Omental fat pad (tissue), 4 donors: ENCODE results near the gene FGF22. TPM values are rescaled to one million over a fixed set of nuclear protein-coding genes. Genes with fewer than 3 reads are reported as not detected.
"Not testable (repeated sequence)": the region's sequence is repeated elsewhere in the genome, so short reads cannot be mapped to it uniquely, and the experiment has no call there.

Source experiments
- ATAC-seq: fragments of 150-250 bp; one replicate; pipeline ENCODE4 v1.9.1; 2016; ENCODE audit warnings: mild to moderate bottlenecking, moderate library complexity; ENCODE audit not compliant: low FRiP score
- DNase-seq: peaks from one replicate; pipeline ENCODE4 v3.0.0-alpha.2; 2019; ENCODE audit warnings: low spot score
- total RNA-seq, 4 donors: library from RNA; depleted of rRNA; stranded (reverse); fragments of >200 nt; gene quantifications; one replicate each; pipeline ENCODE4 v1.1.0, GENCODE V29; 2016
- TF ChIP-seq, protein P1 (sequence below), 3 donors: fragments of 450-650 bp; IDR thresholded peaks; one replicate each; pipeline ENCODE4 v1.5.1; 2016 to 2017; ENCODE audit warnings: antibody characterized with exemption in 3 of 3, mild to moderate bottlenecking in 3 of 3, moderate library complexity in 2 of 3

Gene FGF22
- total RNA-seq, 4 donors from 2014 or later: 0.38 TPM; not detected in 3

DNA sequence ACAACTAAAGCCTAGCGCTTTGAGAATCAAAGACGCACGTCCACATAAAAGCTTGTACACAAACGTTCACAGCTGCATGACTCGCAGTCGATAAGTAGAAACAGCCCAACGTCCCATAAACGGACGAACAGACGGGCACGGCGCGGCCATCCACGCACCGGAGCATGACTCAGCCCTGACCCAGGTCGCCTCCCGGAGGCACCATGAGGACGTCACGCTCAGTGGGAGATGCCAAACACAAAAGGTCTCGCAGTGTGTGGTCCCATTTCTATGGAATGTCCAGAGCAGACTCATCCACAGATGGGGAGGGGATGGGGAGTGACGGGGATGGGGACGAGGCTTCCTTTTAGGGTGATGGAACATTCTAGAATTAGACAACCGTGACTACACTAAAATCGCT is 15.7 kb upstream of the FGF22 start:
- ATAC-seq: no peak
- DNase-seq: no peak
- TF ChIP-seq, protein P1, sequence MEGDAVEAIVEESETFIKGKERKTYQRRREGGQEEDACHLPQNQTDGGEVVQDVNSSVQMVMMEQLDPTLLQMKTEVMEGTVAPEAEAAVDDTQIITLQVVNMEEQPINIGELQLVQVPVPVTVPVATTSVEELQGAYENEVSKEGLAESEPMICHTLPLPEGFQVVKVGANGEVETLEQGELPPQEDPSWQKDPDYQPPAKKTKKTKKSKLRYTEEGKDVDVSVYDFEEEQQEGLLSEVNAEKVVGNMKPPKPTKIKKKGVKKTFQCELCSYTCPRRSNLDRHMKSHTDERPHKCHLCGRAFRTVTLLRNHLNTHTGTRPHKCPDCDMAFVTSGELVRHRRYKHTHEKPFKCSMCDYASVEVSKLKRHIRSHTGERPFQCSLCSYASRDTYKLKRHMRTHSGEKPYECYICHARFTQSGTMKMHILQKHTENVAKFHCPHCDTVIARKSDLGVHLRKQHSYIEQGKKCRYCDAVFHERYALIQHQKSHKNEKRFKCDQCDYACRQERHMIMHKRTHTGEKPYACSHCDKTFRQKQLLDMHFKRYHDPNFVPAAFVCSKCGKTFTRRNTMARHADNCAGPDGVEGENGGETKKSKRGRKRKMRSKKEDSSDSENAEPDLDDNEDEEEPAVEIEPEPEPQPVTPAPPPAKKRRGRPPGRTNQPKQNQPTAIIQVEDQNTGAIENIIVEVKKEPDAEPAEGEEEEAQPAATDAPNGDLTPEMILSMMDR (IDR thresholded peaks at IDR 0.05): no peak

DNA sequence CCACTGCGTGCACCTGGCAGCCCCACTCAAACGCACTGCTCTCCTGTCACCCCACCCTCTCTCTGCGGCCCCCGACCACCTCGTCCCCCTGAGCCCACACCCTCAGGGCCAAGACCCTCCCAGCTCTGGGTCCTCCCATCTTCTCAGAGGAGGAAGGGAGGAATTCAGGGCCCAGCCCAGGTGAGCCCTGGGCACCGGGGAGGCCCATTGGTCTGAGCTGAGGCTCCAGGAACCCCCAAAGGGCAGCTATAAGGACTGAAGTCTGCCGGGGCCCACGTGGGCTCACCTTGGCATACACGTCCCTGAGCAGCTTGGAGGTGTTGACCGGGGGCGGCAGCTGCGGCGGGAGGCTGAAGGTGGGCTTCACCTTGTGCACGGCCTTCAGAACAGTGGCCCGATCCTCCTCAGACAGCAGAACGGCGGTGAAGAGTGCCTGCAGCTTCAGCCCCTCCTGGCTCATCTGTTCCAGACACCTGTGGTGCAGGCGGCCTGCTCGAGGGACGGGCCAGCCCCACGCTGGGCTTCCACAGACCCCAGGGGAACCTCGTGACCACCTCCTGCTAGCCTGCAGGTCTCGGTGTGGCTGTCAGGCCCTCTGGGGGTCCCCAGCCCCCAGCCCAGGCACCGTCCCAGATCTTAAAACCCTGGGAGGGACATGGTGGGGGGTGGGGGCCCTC is 15.1 kb upstream of the FGF22 start:
- DNase-seq: no peak
- ATAC-seq: no peak
- TF ChIP-seq, protein P1 (IDR thresholded peaks at IDR 0.05): no peak

DNA sequence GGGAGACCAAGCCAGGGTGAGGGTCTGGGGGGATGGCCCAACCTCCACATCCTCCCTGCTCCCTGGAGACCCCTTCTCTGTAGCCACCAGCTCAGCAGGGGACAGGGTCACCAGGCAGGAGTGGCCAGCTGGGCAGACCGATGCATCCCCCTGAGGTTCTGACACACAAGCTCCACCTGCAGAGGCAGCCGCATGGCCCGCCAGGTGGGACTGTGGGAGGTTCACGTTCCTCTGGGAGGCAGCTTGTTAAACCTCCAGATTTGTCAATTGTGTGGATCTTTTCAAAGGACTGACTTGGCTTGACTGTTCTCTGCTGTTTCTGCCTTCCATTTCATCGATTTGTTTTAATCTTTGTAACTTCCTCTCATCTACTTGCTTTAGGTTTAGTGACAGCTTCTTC is 14.4 kb upstream of the FGF22 start:
- DNase-seq (no peak), ATAC-seq (no peak)
- TF ChIP-seq, protein P1 (IDR thresholded peaks at IDR 0.05): no peak

DNA sequence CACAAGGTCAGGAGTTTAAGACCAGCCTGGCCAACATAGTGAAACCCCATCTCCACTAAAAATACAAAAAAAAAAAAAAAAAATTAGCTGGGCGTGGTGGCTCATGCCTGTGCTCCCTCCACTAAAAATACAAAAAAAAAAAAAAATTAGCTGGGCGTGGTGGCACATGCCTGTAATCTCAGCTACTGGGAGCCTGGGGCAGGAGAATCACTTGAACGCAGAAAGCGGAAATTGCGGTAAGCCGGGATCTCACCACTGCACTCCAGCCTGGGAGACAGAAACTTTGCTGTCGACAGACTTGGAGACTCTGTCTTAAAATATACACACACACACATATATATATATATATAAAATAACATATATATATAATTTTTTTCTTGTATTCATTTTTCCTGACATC is 13.1 kb upstream of the FGF22 start:
- not testable (repeated sequence) for ATAC-seq, DNase-seq

DNA sequence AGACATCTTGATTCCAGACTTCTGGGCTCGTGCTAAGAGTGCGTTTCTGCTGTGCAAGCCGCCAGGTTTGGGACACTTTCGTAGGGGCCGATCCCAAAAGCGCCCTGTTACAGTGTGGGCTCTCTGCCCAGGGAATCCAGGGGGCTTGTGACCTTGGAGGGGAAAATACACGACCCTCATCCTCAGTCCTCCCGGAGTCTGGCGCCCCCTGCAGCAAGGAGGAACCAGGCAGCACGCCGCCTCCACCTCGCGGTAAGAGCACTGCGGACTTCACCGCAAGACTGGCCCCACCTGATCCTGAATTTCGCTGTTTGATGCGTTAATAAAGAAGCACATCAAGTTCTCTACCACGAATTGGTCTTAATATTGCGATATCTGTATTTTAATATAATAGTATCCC is 11.5 kb upstream of the FGF22 start:
- DNase-seq (no peak), ATAC-seq (no peak)
- TF ChIP-seq, protein P1 (IDR thresholded peaks at IDR 0.05): no peak

DNA sequence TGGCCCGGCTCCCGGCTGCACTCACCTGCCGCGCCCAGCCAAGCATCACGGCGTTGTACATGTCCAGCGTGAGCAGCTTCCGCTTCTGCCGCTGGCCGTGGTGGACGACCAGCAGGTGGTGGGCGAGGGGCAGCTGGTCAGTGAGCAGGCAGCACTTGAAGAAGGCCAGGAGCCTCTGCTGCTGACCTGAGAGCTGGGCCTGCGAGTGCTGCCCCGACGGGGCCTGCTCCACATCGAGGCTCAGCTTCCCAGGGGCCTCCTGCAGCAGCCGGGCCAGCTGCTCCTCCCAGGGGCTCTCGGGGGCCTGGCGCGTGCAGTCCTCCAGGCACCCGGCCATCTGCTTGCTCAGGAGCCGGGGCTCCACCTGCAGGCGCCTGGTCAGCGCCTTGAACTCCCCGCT is 10.2 kb upstream of the FGF22 start:
- not testable (repeated sequence) for ATAC-seq, DNase-seq

DNA sequence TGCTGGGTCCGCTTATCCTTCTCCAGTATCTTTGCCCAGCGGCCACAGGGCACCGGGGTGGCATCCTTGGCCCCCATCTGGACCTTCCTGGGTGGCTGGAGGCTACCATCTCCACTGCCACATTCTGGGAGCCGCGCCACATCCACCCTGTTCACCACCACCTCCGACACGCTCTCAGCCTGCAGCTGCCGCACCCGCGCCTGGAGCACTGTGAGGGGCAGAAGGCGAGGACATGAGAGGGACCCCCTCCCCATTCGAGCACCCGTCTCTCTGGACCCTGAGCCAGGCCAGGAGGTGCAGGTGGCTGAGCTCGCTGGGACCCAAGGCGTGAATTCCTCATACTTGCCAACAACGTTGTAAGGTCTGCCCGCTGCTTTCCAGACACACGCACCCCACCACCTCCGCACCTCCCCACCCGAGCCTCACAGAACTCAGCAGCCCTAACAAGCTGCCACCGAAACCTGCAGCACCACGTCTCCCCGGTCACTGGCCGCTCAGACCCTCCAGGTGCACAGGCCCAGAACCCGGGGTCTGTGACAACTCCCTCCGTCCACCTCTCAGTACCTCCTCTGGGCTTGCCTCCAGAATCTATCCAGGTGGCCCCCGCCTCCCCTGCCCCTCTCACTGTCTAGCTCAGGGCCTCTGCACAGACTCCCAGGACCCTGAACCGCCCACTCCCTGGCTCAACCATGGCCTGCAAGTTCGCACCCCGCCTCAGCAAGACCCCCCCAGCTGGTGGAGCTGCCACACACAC is 9.5 kb upstream of the FGF22 start:
- TF ChIP-seq, protein P1 (IDR thresholded peaks at IDR 0.05): no peak
- DNase-seq (no peak), ATAC-seq (no peak)

DNA sequence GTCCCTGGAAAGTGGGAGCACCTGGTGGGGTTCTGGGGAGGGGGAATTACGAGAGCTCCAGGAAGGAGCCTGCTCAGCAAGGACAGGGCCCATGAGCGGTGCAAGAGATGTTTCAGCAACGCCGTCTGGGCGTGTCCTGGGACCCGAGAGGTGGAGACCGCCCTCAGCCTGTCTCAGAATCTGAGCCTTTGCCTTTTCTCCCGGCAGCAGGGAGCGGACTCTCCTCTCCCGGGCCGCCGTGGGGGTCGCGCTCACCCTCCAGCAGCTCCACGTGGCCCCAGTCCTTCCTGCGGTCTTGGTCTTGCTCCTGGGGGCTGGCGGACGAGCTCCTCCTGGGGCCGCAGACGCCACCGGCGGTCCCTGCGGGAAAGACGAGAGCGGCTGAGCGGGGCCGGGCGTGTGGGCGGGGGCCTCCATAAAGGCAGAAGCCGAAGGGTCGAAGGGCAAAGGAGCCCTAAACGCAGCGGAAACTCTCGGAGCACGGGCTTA is 7.1 kb upstream of the FGF22 start:
- DNase-seq: no peak
- TF ChIP-seq, protein P1 (IDR thresholded peaks at IDR 0.05): no peak
- ATAC-seq: peak; percentile 8
